H9 (cell line): Measurements from ENCODE around the gene CRY1. TPM values are rescaled to one million over a fixed set of nuclear protein-coding genes. Genes with fewer than 3 reads are reported as not detected.

Source experiments
- DNase-seq: peaks from one replicate; pipeline ENCODE4 v3.0.0-alpha.2; 2017
- H2AFZ ChIP-seq: one replicate; pipeline ENCODE4 v1.6.1; 2013; ENCODE audit warnings: mild to moderate bottlenecking, low read length, control low read depth, moderate library complexity
- H2AK5ac ChIP-seq: 2 replicates; pipeline ENCODE4 v1.6.1; 2013; ENCODE audit warnings: low read length, control low read depth, mixed read lengths; ENCODE audit not compliant: insufficient read length
- H2BK120ac ChIP-seq: one replicate; pipeline ENCODE4 v1.6.1; 2013; ENCODE audit warnings: low read depth, mild to moderate bottlenecking, low read length, control low read depth, inconsistent platforms; ENCODE audit not compliant: poor library complexity, severe bottlenecking
- H2BK12ac ChIP-seq: 2 replicates; pipeline ENCODE4 v1.6.1; 2013; ENCODE audit warnings: low read length, control low read depth, mixed read lengths, low read depth; ENCODE audit not compliant: insufficient read length
- H2BK15ac ChIP-seq: 2 replicates; pipeline ENCODE4 v1.6.1; 2013; ENCODE audit warnings: low read depth, low read length, control low read depth
- H2BK20ac ChIP-seq: one replicate; pipeline ENCODE4 v1.6.1; 2013; ENCODE audit warnings: low read depth, mild to moderate bottlenecking, low read length, control low read depth, inconsistent platforms; ENCODE audit not compliant: poor library complexity, severe bottlenecking
- H2BK5ac ChIP-seq: 2 replicates; pipeline ENCODE4 v1.6.1; 2013; ENCODE audit warnings: low read length, control low read depth, mixed read lengths; ENCODE audit not compliant: insufficient read length
- H3K14ac ChIP-seq: 2 replicates; pipeline ENCODE4 v1.6.1; 2013; ENCODE audit warnings: low read length, control low read depth; ENCODE audit not compliant: insufficient read depth
- H3K18ac ChIP-seq: 2 replicates; pipeline ENCODE4 v1.6.1; 2013; ENCODE audit warnings: low read depth, mild to moderate bottlenecking, mixed read lengths, low read length, control low read depth; ENCODE audit not compliant: insufficient read length
- H3K23ac ChIP-seq: 2 replicates; pipeline ENCODE4 v1.6.1; 2013; ENCODE audit warnings: low read length, control low read depth, mixed read lengths, low read depth; ENCODE audit not compliant: insufficient read length
- H3K23me2 ChIP-seq: 2 replicates; pipeline ENCODE4 v1.6.1; 2013; ENCODE audit warnings: low read depth, mild to moderate bottlenecking, mixed read lengths, low read length, control low read depth; ENCODE audit not compliant: insufficient read length, poor library complexity, severe bottlenecking
- H3K27ac ChIP-seq: 2 replicates; pipeline ENCODE4 v1.5.1; 2013; ENCODE audit warnings: low read length, control low read depth, mixed read lengths, low read depth; ENCODE audit not compliant: insufficient read length
- H3K27me3 ChIP-seq: 2 replicates; pipeline ENCODE4 v1.6.1; 2013; ENCODE audit warnings: low read length, control low read depth, inconsistent platforms; ENCODE audit not compliant: insufficient read depth
- H3K4ac ChIP-seq: 2 replicates; pipeline ENCODE4 v1.6.1; 2013; ENCODE audit warnings: low read depth, mild to moderate bottlenecking, control low read depth, inconsistent platforms, low read length, moderate library complexity
- H3K4me1 ChIP-seq: 2 replicates; pipeline ENCODE4 v1.6.1; 2013; ENCODE audit warnings: low read length, control low read depth, inconsistent platforms; ENCODE audit not compliant: insufficient read depth
- H3K4me2 ChIP-seq: 2 replicates; pipeline ENCODE4 v1.6.1; 2013; ENCODE audit warnings: low read length, control low read depth, mixed read lengths; ENCODE audit not compliant: insufficient read length, insufficient read depth
- H3K56ac ChIP-seq: 2 replicates; pipeline ENCODE4 v1.6.1; 2013; ENCODE audit warnings: low read depth, mild to moderate bottlenecking, mixed read lengths, low read length, control low read depth; ENCODE audit not compliant: insufficient read length
- H3K79me1 ChIP-seq: 2 replicates; pipeline ENCODE4 v1.6.1; 2013; ENCODE audit warnings: low read depth, mild to moderate bottlenecking, moderate library complexity, low read length, control low read depth, inconsistent platforms; ENCODE audit not compliant: insufficient read depth, poor library complexity, severe bottlenecking
- H3K79me2 ChIP-seq: 2 replicates; pipeline ENCODE4 v1.6.1; 2013; ENCODE audit warnings: low read length, control low read depth, inconsistent platforms; ENCODE audit not compliant: insufficient read depth
- H3K9ac ChIP-seq: 2 replicates; pipeline ENCODE4 v1.6.1; 2013; ENCODE audit warnings: low read length, control low read depth, mixed read lengths; ENCODE audit not compliant: insufficient read length; ENCODE audit errors: extremely low read depth
- H3K9me3 ChIP-seq: one replicate; pipeline ENCODE4 v1.6.1; 2013; ENCODE audit warnings: low read depth, low read length, inconsistent platforms; ENCODE audit not compliant: control insufficient read depth
- H3T11ph ChIP-seq: one replicate; pipeline ENCODE4 v1.6.1; 2013; ENCODE audit warnings: mild to moderate bottlenecking, low read length, control low read depth, inconsistent platforms
- H4K20me1 ChIP-seq: one replicate; pipeline ENCODE4 v1.6.1; 2013; ENCODE audit not compliant: control insufficient read depth, insufficient read length, insufficient read depth
- H4K5ac ChIP-seq: 2 replicates; pipeline ENCODE4 v1.6.1; 2013; ENCODE audit warnings: low read depth, mild to moderate bottlenecking, mixed read lengths, low read length, control low read depth; ENCODE audit not compliant: insufficient read length
- H4K8ac ChIP-seq: replicated peaks from 2 replicates; pipeline ENCODE4 v1.6.1; 2013; ENCODE audit warnings: low read length, control low read depth, mixed read lengths, low read depth; ENCODE audit not compliant: insufficient read length
- H4K91ac ChIP-seq: 2 replicates; pipeline ENCODE4 v1.6.1; 2013; ENCODE audit warnings: low read depth, mild to moderate bottlenecking, moderate library complexity, mixed read lengths, low read length, control low read depth; ENCODE audit not compliant: insufficient read length
- H3K27ac Mint-ChIP-seq, 3 experiments: 2 replicates in 2 of 3; 3 replicates in 1 of 3; pipeline ENCODE4 v1.8.0; 2020 to 2021; ENCODE audit warnings: mixed read lengths in 3 of 3, mild to moderate bottlenecking in 1 of 3, moderate library complexity in 1 of 3
- H3K27me3 Mint-ChIP-seq: 2 replicates; pipeline ENCODE4 v1.8.0; 2021; ENCODE audit warnings: low read depth, mild to moderate bottlenecking, moderate library complexity, mixed read lengths
- H3K36me3 Mint-ChIP-seq, 3 experiments: 2 replicates in 2 of 3; 3 replicates in 1 of 3; pipeline ENCODE4 v1.8.0; 2020 to 2021; ENCODE audit warnings: low read depth in 3 of 3, mixed read lengths in 3 of 3; ENCODE audit not compliant: insufficient read depth in 1 of 3
- H3K4me1 Mint-ChIP-seq, 2 experiments: 2 replicates each; pipeline ENCODE4 v1.8.0; 2020; ENCODE audit warnings: mixed read lengths in 2 of 2
- H3K4me3 Mint-ChIP-seq, 2 experiments: 2 replicates in 1 of 2; 3 replicates in 1 of 2; pipeline ENCODE4 v1.8.0; 2020 to 2021; ENCODE audit warnings: mild to moderate bottlenecking in 2 of 2, mixed read lengths in 2 of 2, moderate library complexity in 1 of 2
- H3K9me3 Mint-ChIP-seq, 2 experiments: 2 replicates in 1 of 2; 3 replicates in 1 of 2; pipeline ENCODE4 v1.8.0; 2020; ENCODE audit warnings: mild to moderate bottlenecking in 2 of 2, mixed read lengths in 2 of 2, moderate library complexity in 1 of 2
- CTCF ChIP-seq: fragments of 200-600 bp; sonication (generic); conservative IDR thresholded peaks from 3 replicates; pipeline ENCODE4 v1.8.0; 2021; ENCODE audit warnings: antibody characterized with exemption, mild to moderate bottlenecking
- WGBS: extraction: QIAGEN DNeasy Blood & Tissue Kit; methylation state at CpG from one replicate; pipeline ENCODE4 v1.1.7; 2013; ENCODE audit warnings: missing lambda C conversion rate, low lambda C conversion rate, mixed read lengths; ENCODE audit not compliant: insufficient read length; ENCODE audit errors: extremely low coverage; 5-methylcytosine and 5-hydroxymethylcytosine counted together
- total RNA-seq: library from RNA; stranded (reverse); gene quantifications from 2 replicates; pipeline ENCODE4 v1.2.1, GENCODE V29; 2021

The CRY1 gene
- total RNA-seq, 1 experiment from 2014 or later: 23.5 TPM

- H3K18ac ChIP-seq: no peak overlapping the region
- no peak overlapping the region for H3K23ac ChIP-seq
- H4K91ac ChIP-seq: no peak overlapping the region
- H3K4me1 ChIP-seq: no peaks in the 10 kb centered on the region
- H3K23me2 ChIP-seq: no peaks in the 10 kb centered on the region
- H3K9me3 Mint-ChIP-seq: no peaks in the 10 kb centered on the region
- peaks cover 7 to 18% (median 9%) of the 10 kb centered on the region in 3 experiments; a peak in 5 of 7 replicates for H3K36me3 Mint-ChIP-seq
- no peak overlapping the region for H3K9ac ChIP-seq
- H2BK5ac ChIP-seq: no peak overlapping the region
- no peak overlapping the region for H3K56ac ChIP-seq
- H2BK20ac ChIP-seq: no peak overlapping the region
- no peaks in the 10 kb centered on the region for H4K20me1 ChIP-seq
- no peak overlapping the region for H2AFZ ChIP-seq
- no peak overlapping the region for H2AK5ac ChIP-seq
- DNase-seq: no peak
- no peak overlapping the region for H2BK120ac ChIP-seq
- H2BK15ac ChIP-seq: no peak overlapping the region
- peaks cover 2% of the 10 kb centered on the region for H3K79me2 ChIP-seq
- no peaks in the 10 kb centered on the region for H3K9me3 ChIP-seq
- no peaks in the 10 kb centered on the region for H3K27me3 ChIP-seq
- H3K4me2 ChIP-seq: no peak overlapping the region
- H3K27me3 Mint-ChIP-seq: no peaks in the 10 kb centered on the region
- no peak overlapping the region for H3T11ph ChIP-seq
- H4K8ac ChIP-seq: no peak overlapping the region
- no peak overlapping the region for H4K5ac ChIP-seq
- TF ChIP-seq CTCF: no peak
- H3K4me3 Mint-ChIP-seq: no peak overlapping the region
- no peak overlapping the region for H3K14ac ChIP-seq
- H3K79me1 ChIP-seq: no peaks in the 10 kb centered on the region
- no CpG with 5 or more reads among the region's 9 CpGs for WGBS
- no peak overlapping the region for H3K4ac ChIP-seq
- H3K27ac ChIP-seq: no peak overlapping the region
- 0 out of 4 replicates have a peak, but pooled peaks cover 0 to 2% of the 10 kb centered on the region in 2 experiments for H3K4me1 Mint-ChIP-seq
- H3K27ac Mint-ChIP-seq: no peak overlapping the region
- H2BK12ac ChIP-seq: no peak overlapping the region
These were observed 59.3 kb downstream of the CRY1 start for GRCh38 chr12:107033758-107034739.
